COLO668 (cell line): Measurements from ENCODE around the gene BMP2K.

Source experiments
- DNase-seq: peaks from one replicate; lab custom pipeline; 2025; ENCODE audit not compliant: unreplicated experiment; lab: John Stamatoyannopoulos, UW

Gene BMP2K

GRCh38 chr4:78776079-78776728 lies at the start of gene BMP2K:
Gene BMP2K (plus strand): TSS chr4:78776350. CDS start chr4:78776544, 194 bp downstream.
- peak; percentile 90 for DNase-seq

DNA sequence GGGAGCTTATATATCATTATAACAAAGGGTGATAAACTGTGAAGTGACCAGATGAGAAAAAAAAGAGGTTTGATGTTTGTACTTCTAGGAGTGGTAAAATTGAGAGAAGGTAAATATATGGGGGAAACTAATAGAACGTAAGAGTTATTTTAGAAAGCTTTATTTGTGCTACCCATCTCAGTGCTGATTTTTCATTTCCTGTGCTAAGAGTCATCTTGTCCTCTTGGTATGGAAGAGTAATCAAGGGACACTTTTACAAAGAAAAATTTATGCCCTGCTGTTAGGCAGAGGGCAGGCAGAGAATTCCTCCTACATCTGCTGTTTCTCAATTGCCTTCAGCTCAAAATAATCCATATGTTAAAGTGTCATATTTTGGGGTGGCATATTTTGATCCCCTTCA lies 49.6 kb upstream of the BMP2K start:
- no peak for DNase-seq

- DNase-seq = no peak
Measured at GRCh38 chr4:78732332-78733104, 43.6 kb upstream of the BMP2K start.

- no peak for DNase-seq
Measured at GRCh38 chr4:78734441-78735162, 41.5 kb upstream of the BMP2K start.

DNA sequence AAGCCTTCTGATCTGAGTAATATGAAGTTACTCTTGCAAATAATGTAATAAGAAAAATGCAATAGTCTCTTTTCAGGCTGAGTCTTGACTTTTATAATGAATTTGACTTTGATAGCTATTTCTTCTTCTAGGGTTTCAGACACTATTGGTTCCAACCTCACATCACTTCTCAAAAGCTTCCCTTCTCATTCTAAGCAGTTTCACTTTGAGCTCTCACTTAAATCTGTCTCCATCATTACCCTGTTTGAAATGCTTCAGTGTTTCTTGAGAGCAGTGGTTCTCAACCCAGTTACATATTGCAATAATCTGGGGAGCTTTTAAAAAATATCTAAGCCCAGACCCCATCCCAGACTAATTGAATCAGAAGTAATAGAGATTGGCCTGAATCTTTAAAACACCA lies 40.5 kb upstream of the BMP2K start:
- no peak for DNase-seq

DNA sequence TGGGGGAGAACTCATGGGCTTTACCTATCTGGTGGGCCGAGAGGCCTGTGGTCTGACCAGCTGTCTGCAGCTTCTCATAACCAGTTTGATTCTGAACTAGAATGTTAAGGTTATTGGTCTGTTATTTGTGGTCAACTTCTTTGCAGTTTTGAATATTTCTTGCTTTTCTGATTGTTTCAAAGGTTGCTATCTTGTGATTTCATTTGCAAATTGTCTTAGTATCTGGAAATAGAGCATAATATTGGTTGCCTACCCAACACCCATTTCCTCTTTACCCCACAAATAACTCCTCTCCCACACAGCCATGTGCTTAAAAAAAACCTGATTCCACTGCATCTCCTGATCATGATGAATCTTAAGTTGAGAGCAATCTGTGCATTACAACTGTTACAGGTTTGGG lies 39.1 kb upstream of the BMP2K start:
- DNase-seq = no peak

DNA sequence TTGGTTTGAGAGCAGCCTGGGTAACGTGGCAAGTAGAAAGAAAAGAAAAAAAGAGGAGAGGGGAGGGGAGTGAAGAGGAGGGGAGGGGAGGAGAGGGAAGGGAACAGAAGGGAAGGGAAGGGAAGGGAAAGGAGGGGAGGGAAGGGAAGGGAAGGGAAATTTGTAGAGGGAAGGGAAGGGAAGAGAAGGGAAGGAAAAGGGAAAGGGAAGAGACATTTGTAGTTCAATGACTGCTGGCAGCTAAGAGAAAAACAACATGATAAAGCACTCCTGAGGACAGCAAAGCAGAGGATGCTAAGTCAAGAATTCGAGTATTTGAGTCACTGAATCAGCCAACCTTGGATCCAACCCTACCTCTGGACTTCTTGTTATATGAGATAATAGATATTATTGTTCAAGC lies 38.2 kb upstream of the BMP2K start:
- DNase-seq = no peak

DNA sequence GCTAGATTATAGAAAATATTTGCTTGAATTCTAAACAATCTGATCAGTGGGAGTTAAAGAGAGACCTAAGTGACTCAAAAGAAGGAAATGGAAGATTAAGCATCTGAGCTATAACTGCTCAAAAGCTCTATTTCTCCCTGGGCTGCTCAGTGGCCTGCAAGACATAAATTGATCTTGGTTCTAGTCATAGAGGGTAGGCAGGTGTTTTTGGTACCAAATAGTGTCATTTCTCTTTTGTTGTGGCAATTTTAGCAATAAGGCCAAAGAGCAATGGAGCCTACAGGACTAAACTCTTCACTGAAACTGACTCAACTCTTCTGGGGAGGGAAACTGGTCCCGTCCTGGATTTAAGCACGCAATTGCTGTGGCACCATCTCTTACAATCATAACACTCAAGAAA lies 33.9 kb upstream of the BMP2K start:
- no peak for DNase-seq

DNA sequence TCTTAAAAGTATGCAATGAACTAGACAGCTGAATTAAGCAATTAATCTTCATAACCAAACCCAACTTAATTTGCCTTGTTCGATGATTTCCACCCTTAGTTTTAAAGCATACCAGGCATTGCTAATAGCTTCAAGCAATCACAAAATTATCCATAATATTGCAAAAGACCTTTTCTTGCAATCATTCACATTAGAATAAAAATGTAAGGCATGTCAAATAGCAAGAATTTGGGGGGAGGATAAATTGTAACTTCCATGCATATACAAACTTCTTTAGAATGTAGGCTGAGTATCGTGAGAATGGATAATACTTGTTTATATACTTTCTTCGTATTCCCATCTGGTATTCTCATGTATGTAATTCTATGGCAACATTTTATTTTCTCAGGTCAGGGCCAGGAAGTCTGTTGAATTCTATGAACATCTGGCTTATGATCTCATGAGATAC lies 28.7 kb upstream of the BMP2K start:
- DNase-seq = no peak

- no peak for DNase-seq
Measured at GRCh38 chr4:78748381-78748780, 27.8 kb upstream of the BMP2K start.

GRCh38 chr4:78749258-78749971 lies 26.7 kb upstream of the BMP2K start:
- DNase-seq = no peak

DNA sequence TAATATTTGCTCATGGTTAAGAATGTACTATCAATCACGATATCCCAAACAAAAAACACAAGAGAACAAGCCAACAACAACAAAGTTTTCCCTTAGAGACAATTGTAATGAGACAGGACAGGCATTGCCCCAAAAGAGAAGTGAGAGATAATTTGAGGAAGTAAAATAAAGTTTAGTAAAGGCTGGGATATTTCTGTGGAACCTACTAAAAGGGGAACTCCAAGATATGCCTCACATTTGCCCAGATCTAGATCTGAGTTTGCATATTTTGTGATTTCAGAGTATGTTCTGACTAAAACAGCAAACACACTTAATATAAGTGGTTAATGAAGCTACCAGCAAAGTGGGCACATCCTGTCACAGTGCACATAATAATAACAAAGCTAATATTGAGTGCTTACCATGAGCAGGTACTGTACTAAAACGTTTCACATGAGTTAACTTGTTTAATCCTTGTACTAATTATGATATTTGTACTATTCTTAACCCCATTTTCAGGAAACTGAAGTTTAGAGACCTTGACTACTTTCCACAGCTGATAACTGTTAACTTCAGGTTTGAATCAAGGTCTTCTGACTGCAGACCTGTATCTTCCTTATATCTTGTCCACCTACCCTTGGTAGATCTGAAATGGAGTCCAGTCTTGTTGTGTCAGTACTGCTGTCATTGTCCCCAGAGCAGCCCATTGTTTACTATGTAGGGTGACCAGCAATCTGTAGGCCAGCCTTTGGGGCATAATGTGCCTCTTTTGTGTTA lies 26.0 kb upstream of the BMP2K start:
- no peak for DNase-seq

DNA sequence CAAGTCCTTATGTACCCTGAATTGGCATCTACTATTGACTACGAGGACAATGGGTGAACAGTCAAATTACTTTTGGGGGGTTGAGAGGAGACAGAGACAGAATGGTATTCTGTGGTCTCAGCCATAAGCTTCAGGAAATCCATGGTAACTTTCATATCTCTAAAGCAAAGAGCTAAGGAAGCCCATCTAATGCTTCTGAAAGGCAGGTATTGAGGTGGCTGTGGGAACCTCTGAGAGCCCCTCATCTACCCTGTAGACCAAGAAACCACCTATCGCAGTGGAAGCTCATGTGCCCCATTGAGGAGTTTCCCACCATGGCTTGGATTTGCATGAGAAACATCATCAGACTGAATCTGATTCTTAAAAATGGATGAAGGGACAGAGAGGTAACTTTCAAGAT lies 23.1 kb upstream of the BMP2K start:
- DNase-seq = no peak

DNA sequence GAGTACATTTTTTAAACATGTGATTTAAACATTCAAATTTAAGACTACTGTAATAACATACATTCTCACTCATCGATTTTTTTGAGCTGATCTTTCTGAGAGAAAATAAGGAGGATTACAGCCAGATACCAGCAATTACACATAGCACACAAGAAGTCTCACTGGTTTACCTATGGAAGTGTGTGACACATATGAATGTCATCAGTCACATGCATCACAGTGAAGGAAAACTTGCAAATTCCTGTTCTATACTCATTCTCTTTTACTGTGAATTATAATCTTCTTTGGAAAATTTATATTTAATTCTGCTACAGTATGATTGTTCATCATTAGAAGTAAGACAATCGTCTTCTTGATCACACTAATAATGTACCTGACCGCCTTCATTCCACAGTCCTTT lies 21.3 kb upstream of the BMP2K start:
- no peak for DNase-seq

- no peak for DNase-seq
Measured at GRCh38 chr4:78756137-78756536, 20.0 kb upstream of the BMP2K start.

DNA sequence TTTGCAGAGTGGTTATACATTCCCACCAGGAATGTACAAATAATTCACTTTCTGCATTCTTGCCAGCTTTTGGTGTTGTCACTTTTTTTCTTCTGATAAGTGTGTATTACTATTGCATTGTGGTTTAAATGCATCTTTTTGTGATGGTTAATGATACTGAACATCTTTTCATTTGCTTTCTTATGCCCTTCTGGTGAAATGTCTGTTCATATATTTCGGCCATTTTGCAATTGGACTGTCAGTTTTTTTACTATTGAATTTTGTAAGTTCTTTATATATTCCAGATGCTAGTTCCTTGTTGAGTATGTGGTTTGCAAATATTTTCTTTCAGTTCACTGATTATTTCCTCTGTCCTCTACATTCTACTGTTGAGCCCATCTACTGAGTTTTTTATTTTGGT lies 19.4 kb upstream of the BMP2K start:
- DNase-seq = no peak

DNA sequence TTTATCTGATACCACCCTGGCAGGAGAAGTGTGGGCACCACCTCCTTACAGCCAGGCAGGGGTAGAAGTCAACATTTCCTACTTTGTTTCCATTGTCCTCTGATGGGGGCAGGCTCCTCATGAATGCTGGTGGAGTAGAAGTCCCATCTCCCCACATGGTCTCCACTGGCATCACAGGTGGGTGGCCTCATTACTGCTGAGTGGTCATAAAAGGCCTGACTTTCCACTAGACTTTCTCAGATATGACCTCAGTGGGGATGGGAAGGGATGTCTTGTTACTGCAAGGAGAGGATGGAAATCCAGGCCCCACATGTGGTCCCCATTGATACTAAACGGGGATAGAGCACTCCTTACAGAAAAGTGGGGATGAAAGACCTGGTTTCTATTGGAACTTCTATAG lies 18.6 kb upstream of the BMP2K start:
- DNase-seq = no peak

GRCh38 chr4:78758085-78758484 lies 18.1 kb upstream of the BMP2K start:
- no peak for DNase-seq

- DNase-seq = no peak
Measured at GRCh38 chr4:78762529-78762928, 13.6 kb upstream of the BMP2K start.

- no peak for DNase-seq
Measured at GRCh38 chr4:78763251-78763650, 12.9 kb upstream of the BMP2K start.
